A673 (cell line): Measurements from ENCODE around the gene HAPSTR1. TPM values are rescaled to one million over a fixed set of nuclear protein-coding genes. Genes with fewer than 3 reads are reported as not detected.

ENCODE experiments used
- BruUV-seq: library from RNA; stranded (reverse); fragments of 400-500 nt; replicated peaks from 2 replicates; lab custom pipeline; 2021; lab: Mats Ljungman, UMichigan
- CTCF ChIA-PET: fragments of 300-600 bp; sonication (Branson Sonifier 250); formaldehyde crosslinking; loops from one replicate; lab custom pipeline; 2022; ENCODE audit warnings: antibody characterized with exemption; lab: Charles Lee
- POLR2A ChIA-PET: fragments of 300-600 bp; sonication (Branson Sonifier 250); formaldehyde crosslinking; loops from one replicate; lab custom pipeline; 2022; ENCODE audit warnings: antibody characterized with exemption; ENCODE audit not compliant: low non-redundant PET; lab: Charles Lee
- DNase-seq: peaks from one replicate; pipeline ENCODE4 v3.0.0-alpha.2; 2015; ENCODE audit warnings: low spot score
- H3K27ac ChIP-seq: fragments of 200-600 bp; sonication (generic); 2 replicates; pipeline ENCODE4 v1.5.1; 2016; ENCODE audit warnings: mixed run types, low read depth, mild to moderate bottlenecking, mixed read lengths, antibody characterized with exemption, low read length; ENCODE audit not compliant: poor library complexity, severe bottlenecking
- H3K27me3 ChIP-seq: fragments of 200-600 bp; sonication (generic); replicated peaks from 2 replicates; pipeline ENCODE4 v1.6.1; 2017; ENCODE audit warnings: mixed run types, low read depth, mild to moderate bottlenecking, mixed read lengths, antibody characterized with exemption, low read length; ENCODE audit not compliant: insufficient read depth, poor library complexity
- H3K36me3 ChIP-seq: fragments of 200-600 bp; sonication (generic); 2 replicates; pipeline ENCODE4 v1.6.1; 2016; ENCODE audit warnings: mixed run types, mild to moderate bottlenecking, mixed read lengths, antibody characterized with exemption, low read length; ENCODE audit not compliant: insufficient read depth, poor library complexity, severe bottlenecking
- H3K4me1 ChIP-seq: fragments of 200-600 bp; sonication (generic); 2 replicates; pipeline ENCODE4 v1.6.1; 2017; ENCODE audit warnings: mixed run types, mild to moderate bottlenecking, mixed read lengths, antibody characterized with exemption, low read length; ENCODE audit not compliant: insufficient read depth, poor library complexity, severe bottlenecking
- H3K4me3 ChIP-seq: fragments of 200-600 bp; sonication (generic); 2 replicates; pipeline ENCODE4 v1.5.1; 2016; ENCODE audit warnings: low read depth, mixed run types, mild to moderate bottlenecking, mixed read lengths, low read length; ENCODE audit not compliant: poor library complexity, severe bottlenecking
- H3K9me3 ChIP-seq: fragments of 200-600 bp; sonication (generic); 2 replicates; pipeline ENCODE4 v1.6.1; 2016; ENCODE audit warnings: mixed run types, low read depth, mild to moderate bottlenecking, mixed read lengths, antibody characterized with exemption, low read length; ENCODE audit not compliant: poor library complexity, severe bottlenecking
- EZH2 ChIP-seq: fragments of 200-600 bp; sonication (generic); IDR thresholded peaks from 2 replicates; pipeline ENCODE4 v1.6.1; 2017; ENCODE audit warnings: borderline replicate concordance, low read depth, mild to moderate bottlenecking, mixed read lengths, antibody characterized with exemption, low read length; ENCODE audit not compliant: poor library complexity, severe bottlenecking
- intact Hi-C: fragments of 100-400 bp; cut with micrococcal nuclease; formaldehyde crosslinking; loops from one replicate; pipeline ENCODE4 v1.10.0; 2022; ENCODE audit not compliant: unreplicated experiment
- total RNA-seq: library from RNA; stranded (reverse); gene quantifications from 2 replicates; pipeline ENCODE4 v1.2.3, GENCODE V29; 2021
- TF ChIP-seq, protein P1 (sequence below): fragments of 300-800, 200-600 bp; sonication (generic); conservative IDR thresholded peaks from 2 replicates; pipeline ENCODE4 v1.5.1; 2017; ENCODE audit warnings: low read depth, mild to moderate bottlenecking, antibody characterized with exemption, low read length, moderate library complexity, mixed read lengths

Gene HAPSTR1
- total RNA-seq, 1 experiment from 2014 or later = 90.4 TPM

DNA sequence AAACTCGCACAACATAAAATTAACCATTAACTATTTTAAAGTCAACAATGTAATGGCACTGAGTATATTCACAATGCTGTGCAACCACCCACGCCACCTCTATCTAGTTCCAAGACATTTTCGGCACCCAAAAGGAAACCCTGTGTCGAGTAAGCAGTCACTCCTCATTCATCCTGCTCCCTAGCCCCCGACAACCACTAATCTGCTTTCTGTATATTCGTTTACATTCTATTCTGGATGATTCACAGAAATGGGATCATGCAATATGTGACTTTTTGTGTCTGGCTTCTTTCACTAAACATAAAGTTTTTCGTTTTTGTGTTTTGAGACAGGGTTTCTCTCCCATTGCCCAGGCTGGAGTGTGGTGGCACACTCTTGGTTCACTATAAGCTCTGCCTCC, 42.2 kb upstream of the HAPSTR1 start:
- TF ChIP-seq, protein P1, sequence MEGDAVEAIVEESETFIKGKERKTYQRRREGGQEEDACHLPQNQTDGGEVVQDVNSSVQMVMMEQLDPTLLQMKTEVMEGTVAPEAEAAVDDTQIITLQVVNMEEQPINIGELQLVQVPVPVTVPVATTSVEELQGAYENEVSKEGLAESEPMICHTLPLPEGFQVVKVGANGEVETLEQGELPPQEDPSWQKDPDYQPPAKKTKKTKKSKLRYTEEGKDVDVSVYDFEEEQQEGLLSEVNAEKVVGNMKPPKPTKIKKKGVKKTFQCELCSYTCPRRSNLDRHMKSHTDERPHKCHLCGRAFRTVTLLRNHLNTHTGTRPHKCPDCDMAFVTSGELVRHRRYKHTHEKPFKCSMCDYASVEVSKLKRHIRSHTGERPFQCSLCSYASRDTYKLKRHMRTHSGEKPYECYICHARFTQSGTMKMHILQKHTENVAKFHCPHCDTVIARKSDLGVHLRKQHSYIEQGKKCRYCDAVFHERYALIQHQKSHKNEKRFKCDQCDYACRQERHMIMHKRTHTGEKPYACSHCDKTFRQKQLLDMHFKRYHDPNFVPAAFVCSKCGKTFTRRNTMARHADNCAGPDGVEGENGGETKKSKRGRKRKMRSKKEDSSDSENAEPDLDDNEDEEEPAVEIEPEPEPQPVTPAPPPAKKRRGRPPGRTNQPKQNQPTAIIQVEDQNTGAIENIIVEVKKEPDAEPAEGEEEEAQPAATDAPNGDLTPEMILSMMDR = no peak
- no peak for TF ChIP-seq EZH2
- H3K4me1 ChIP-seq = peaks cover 12% of the 10 kb centered on the region
- H3K4me3 ChIP-seq = no peak overlapping the region
- H3K36me3 ChIP-seq = no peaks in the 10 kb centered on the region
- DNase-seq = no peak
- CTCF ChIA-PET = no interaction called here
- POLR2A ChIA-PET = interaction anchor here (0.6 kb wide), 1 partner anchor 74 kb away, joined by 3 read pairs; no protein-coding TSS in a partner anchor
- H3K27ac ChIP-seq = no peak overlapping the region
- peaks cover 6% of the 10 kb centered on the region for H3K9me3 ChIP-seq
- no peaks in the 10 kb centered on the region for H3K27me3 ChIP-seq
- intact Hi-C loops = loop anchor here (5.0 to 10.0 kb wide), 3 partner anchors 43 to 472 kb away; partner anchors contain the start of gene HAPSTR1
- BruUV-seq = no TSS peak

DNA sequence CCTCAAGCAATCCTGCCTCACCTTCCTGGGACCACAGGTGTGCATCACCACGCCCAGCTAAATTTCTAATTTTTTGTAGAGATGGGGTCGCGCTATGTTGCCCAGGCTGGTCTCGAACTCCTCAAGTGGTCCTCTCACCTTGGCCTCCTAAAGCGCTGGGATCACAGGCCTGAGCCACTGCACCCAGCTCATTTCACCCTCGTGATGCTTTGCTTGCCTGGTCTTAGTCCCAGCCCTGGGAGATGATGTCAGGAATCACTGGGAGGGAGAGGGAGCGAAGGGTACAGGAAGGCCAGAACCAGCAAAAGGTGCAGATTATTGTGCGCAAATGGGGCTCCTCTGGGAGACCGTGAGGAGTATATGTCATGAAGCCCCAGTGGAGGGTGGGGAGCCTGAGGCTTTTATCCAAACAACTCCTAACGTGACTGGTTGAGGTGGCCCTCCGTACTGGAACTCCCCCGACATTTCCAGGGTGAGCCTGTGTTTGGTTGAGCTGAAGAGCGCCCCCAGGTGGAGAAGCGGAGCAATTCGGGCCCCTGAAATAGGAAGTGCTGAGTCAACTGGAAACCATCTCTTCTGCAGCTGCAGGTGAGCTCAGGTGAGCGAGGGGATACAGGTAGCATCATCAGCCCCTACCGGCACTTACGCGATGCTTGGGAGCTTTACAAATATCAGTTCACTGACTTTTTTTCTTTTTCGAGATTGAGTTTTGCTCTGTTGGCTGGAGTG, 41.2 kb upstream of the HAPSTR1 start:
- H3K9me3 ChIP-seq = peaks cover 6% of the 10 kb centered on the region
- no peak overlapping the region for H3K27ac ChIP-seq
- no TSS peak for BruUV-seq
- H3K36me3 ChIP-seq = no peaks in the 10 kb centered on the region
- CTCF ChIA-PET = interaction anchor here (0.6 kb wide), 1 partner anchor 97 kb away, joined by 4 read pairs; no protein-coding TSS in a partner anchor
- H3K4me3 ChIP-seq = no peak overlapping the region
- no peaks in the 10 kb centered on the region for H3K27me3 ChIP-seq
- intact Hi-C loops = no loop called here
- peaks cover 12% of the 10 kb centered on the region for H3K4me1 ChIP-seq
- no peak for TF ChIP-seq EZH2
- TF ChIP-seq, protein P1 = peak; percentile 61
- DNase-seq = peak; percentile 23
- POLR2A ChIA-PET = no interaction called here

DNA sequence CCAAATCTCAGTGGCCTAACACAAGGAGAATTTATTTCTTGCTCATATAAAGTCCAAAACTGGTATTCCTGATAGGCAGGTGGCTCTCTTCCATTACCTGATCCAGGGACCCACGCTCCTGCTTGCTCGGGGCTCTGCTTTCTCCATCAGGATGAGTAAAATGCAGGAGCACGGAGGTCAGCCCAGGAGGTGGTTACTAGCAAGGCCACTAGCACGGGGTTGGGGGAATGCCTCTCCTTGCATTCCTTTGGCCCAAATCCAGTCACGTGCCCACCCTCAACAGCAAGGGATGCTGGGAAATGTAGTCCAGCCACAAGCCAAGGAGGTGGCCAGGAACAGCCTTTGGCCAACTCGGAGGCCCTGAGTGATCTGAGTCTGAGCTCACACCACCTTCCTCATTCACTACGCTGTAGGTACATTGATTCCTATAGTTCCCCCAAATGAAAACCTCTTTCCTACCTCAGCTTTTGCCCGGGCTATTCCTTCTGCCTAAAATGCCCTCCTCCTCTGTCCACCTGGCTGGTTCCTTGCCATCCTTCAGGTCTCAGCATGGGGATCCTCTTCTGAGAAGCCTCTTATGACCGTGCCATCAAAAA, 38.3 kb upstream of the HAPSTR1 start:
- Histone ChIP-seq H3K27me3 (no peaks in the 10 kb centered on the region), H3K36me3 (no peaks in the 10 kb centered on the region), H3K4me1 (peaks cover 3% of the 10 kb centered on the region), H3K4me3 (no peak overlapping the region), H3K9me3 (no peaks in the 10 kb centered on the region), H3K27ac (no peak overlapping the region)
- DNase-seq = peak; percentile 71
- no TSS peak for BruUV-seq
- intact Hi-C loops = no loop called here
- CTCF ChIA-PET = no interaction called here
- POLR2A ChIA-PET = interaction anchor here (0.6 kb wide), 1 partner anchor 38 kb away, joined by 10 read pairs; no protein-coding TSS in a partner anchor
- TF ChIP-seq EZH2 = no peak
- TF ChIP-seq, protein P1 = no peak
